NCI-H1417 treated with DMSO at 0.1 percent for 48 hours (cell line): ENCODE data around the gene OPA3.
A peak's percentile ranks its signal among the peaks of the same experiment; 100 is the strongest.

Experiments used
- DNase-seq: peaks from one replicate; lab custom pipeline; 2025; lab: John Stamatoyannopoulos, UW

Gene OPA3

DNA sequence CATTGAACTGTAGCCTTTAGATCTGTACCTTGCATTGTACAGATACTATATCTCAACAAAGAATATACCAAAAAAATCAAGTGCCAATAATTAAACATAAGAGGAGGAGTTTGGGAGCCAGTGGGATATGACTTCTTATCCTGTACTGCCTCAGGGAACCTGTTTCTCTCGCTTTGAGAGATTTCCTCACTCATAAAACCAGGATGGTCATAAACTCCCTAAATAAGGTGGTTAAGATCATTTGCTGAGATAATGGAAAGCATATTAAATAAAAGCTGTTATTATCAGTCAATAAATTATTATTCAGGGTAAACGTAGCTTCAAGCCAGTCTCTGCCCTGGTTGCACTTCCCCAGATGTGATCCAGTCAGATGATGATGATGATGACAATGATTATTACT, 17.0 kb downstream of the OPA3 start:
- no peak for DNase-seq

DNA sequence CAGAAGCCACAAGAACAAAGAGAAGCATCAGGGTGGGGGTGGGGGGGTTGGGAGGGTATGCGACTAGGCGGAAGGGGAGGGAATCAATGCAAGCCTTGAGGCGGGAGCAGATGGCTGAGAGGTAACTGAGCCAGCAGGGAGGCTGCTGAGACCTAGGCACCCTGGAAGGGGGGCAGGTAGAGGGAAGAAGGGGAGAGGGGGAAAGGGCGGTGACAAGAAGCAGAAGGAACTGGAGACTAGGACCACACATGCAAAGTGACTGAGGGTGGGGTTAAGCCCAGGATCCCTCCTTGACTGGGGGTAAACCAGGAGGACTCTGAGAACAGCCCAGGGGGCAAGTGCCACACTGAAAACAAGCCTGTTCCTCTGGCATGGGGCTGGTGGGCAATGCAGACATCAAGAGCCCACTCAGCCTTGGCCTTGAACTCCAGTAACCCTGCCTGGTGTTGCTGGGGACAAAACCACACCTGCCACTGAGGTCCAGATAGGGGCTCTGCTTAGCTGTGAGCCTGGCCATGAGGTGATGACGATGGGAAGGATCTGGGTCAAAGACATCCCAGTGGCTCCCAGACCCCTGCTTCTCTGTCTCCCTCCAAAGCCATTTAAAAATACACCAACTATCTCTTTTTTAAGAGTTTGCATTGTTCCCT, 20.3 kb downstream of the OPA3 start:
- no peak for DNase-seq

GRCh38 chr19:45560686-45561085, 23.9 kb downstream of the OPA3 start:
- DNase-seq = no peak

- no peak for DNase-seq
Observed at GRCh38 chr19:45560038-45560437, 24.6 kb downstream of the OPA3 start.

- no peak for DNase-seq
Observed at GRCh38 chr19:45558399-45558878, 26.2 kb downstream of the OPA3 start.

DNA sequence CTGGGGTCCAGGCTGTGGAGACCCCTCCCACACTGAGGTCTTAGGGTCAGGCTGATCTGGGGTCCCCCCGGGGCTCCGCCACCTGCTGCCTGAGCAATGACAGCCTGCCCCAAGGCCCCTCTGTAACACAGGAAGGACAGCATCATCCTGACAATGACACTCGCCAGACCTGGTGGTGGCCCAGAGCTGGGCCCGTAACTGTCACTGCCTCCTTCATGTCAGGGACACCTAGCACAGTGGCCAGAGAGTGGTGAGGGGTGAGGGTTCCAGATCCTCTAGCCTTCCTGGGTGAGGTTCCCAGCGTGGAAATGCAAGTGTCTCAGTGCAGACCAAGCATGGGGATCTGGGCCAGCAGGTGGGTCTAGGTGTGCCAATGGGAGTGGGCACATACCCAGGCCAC, 27.8 kb downstream of the OPA3 start:
- DNase-seq = no peak

DNA sequence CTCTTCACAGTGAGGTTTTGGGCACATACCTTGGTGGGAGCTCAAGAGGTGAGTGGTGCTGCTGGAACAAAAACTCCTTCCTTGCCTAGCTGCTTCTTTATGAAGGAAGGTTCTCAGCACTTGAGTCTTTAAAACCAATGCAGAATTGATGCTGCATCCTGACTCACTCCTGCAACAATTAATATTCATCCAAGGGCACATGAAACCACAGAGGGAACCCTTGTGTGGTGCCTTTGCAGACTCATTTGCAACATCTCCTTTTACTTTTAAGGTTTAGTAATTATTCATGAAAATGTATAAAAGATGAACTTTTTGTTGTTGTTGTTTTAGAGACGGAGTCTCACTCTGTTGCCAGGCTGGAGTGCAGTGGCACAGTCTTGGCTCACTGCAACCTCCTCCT, 30.1 kb downstream of the OPA3 start:
- no peak for DNase-seq

DNA sequence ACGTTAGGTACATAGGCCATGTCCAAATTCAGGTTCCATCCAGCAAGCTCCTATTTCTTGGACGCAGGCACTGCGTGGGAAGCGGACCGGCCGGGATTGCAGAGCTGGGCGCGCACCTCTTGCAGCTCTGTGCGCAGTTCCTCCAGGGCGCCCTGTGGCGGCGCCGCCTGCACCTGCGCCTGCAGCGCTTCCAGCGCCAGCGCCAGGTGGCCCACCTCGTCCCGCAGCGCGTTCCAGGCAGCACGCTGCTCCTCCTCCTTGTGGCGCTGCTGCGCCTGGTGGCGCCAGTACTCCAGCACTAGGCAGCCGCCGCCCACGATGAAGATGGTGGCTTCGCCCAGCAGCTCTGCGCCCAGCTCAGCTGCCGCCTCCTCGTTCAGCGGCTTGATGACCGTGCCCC, 31.1 kb downstream of the OPA3 start:
- no peak for DNase-seq

DNA sequence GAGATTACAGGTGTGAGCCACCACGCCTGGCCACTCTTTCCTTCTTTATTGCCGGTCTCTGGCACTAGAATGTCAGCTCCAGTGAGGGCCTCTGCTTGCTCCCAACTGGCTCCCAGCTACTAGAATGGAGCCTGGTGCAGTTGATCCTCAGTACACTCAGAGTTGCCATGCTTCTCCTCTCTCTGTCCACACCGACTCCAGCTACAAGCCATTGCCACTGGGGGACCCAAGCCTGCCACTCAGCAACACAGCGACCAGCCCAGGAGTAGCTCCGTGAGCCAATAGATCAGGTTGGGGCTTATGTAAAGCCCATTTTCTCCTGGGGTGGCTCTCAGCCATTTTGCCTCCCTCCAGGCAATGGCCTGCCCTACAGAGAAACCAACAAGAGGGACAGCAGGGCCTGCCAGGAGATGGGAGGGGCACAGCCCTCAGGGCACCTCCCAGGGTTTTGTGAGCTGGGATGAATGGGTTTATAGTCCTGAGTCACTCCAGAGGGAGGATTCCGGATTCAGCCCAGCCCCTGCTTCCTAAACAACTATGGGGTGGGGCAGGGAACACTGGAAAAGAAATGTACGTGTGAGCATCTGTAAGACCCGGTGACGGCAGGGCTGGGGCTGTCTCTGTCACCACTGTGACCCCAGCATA, 36.5 kb downstream of the OPA3 start:
- DNase-seq = no peak

GRCh38 chr19:45547211-45547770, 37.3 kb downstream of the OPA3 start:
- DNase-seq = no peak

DNA sequence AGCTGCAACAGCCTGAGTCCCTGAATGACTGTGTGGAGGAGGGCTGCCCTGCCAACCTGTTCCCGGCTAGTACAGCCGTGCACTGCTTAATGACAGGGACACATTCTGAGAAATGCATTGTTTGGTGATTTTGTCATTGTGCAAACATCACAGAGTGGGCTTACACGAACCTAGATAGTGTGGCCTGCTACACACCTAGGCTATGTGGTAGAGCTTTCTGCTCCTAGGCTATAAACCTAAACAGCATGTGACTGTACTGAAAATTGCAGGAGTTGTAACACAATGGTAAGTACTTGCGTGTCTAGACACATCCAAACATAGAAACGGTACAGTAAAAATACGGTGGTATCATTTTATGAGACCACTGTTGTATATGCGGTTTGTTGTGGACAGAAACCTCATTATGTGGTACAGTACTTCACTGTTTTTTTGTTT, 42.4 kb downstream of the OPA3 start:
- DNase-seq = no peak

DNA sequence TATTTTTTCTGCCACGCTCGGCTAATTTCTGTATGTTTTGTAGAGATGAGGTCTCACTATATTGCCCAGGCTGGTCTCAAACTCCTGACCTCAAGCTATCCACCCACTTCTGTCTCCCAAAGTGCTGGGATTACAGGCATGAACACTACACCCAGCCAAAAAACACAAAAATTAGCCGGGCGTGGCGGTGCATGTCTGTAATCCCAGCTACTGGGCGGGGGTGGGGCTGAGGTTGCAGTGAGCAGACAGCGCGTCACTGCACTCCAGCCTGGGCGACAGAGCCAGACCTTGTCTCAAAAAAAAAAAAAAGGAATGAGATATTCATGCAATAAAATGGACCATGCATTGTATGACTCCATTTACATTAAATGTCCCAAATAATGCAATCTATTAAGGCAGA, 45.1 kb downstream of the OPA3 start:
- DNase-seq = no peak

GRCh38 chr19:45531349-45531748, 53.3 kb downstream of the OPA3 start:
- DNase-seq = no peak

DNA sequence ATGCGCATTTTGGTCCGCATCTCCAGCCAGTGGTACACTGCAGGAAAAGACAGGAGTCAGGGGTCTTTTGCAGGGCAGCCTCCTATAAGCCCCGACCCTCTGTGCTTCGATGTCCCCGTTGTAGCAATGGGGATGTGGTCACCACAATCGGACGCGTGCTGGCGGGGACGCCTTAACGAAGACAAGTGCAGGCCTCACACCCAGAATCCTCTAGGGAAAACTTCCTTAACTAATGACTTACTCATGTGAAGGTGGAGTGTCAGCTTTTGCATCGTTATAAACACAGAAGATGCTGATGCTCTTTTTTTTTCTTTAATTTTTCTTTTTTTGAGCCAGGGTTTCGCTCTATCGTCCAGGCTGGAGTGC, 55.2 kb downstream of the OPA3 start:
- no peak for DNase-seq

DNA sequence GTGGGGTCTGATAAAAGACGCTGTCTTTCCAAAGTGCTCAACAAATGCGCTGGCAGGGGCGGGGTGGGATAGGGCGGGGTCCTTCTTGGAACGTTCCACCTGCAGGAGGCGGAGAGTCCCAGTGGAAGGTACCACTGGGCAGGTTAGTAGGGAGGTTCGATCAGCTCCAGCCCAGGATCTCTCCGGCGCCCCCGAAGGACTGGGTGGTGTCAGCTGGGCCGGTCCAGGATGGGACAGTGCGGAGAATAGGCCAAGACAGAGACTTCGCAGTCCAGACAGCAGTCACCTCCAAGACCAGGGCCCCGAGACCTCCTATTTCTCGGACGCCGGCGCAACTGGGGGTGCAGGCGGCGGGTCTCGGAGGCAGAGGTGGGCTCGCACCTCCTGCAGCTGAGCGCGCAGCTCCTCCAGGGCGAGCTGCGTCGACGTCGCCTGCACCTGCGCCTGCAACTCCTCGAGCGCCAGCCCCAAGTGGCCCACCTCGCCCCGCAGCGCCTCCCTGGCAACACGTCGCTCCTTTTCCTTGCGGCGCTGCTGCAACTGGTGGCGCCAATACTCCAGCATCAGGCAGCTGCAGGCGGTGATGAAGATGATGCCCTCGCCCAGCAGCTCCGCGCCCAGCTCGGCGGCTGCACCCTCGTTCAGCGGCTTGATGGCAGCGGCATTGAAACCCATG, 55.7 kb downstream of the OPA3 start:
- DNase-seq = no peak

DNA sequence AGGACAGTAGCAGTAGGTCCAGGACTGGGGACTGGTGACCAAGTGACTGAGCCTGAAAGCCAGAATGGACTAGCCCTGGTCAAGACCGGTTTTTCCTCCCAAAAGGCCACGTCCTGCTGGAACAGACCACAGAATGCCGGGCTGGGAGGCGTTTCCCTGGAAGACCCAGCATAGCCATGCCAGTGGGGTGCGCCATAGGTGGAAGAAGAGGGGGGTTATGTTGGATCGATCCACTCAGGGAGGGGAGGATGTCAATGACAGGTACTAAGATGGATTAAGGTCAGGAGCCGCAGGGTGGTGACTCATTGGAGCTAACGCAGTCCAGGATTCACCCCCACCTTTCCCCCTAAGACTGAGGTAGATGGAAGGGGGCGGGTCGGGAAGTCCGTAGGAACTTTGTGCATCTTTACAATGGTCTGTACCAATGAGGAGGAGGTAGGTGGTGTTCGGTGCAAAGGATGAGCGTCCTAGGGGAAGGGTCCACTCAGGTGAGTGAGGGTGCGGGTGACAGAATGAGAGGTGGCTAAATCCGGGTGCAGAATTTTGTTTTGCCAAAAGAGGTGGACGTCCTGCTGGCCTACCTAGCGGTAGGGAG, 56.4 kb downstream of the OPA3 start:
- no peak for DNase-seq

DNA sequence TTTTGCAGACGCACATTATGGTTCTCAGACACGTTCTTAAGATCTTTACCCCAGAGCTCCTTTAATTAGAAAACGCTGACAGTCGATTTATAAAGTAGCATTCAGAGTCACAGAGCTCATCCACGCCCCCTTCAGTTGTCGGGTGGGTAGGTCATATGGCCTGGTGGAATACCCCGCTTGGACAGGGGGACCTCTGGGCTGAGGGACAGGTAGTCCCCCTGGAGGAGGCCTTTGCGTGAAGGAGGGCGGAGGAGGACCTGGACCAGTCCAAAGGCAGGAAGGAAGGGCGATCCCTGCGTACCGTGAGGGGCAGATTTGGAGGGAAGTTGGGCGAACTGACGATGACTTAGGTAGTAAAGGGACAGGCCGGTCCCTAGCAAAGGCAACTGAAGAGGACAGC, 56.9 kb downstream of the OPA3 start:
- DNase-seq = no peak

DNA sequence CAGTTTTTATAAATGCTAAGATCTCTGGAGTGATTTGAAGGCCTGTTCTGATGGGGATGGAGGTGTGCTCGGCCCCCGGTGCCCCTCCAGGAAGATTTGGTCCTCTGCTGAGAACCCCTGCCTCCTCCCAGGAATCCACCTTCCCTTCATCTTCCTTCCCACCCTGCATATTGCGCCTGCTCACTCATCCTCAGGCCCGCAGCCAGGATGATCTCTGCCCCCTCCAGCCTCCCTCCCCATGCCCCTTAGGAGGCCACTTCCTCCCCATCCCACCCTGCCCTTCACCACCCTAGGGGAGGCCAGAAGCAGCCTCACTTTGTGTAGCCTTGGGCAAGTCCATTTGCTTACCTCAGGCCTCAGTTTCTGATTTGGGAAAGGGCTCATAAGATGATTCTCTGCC, 57.6 kb downstream of the OPA3 start:
- DNase-seq = no peak

- DNase-seq = no peak
Observed at GRCh38 chr19:45526143-45526542, 58.5 kb downstream of the OPA3 start.

GRCh38 chr19:45524575-45525129, 60.0 kb downstream of the OPA3 start:
- DNase-seq = no peak

- peak; percentile 54 for DNase-seq
Observed at GRCh38 chr19:45523642-45524256, 60.9 kb downstream of the OPA3 start.
